GM13976 (cell line): ENCODE measurements around the gene TMEM175.

ENCODE experiments used
- DNase-seq: peaks from one replicate; pipeline ENCODE4 v3.0.0; 2012; ENCODE audit warnings: low spot score
- in situ Hi-C: fragments of 300-500 bp; cut with MboI; formaldehyde crosslinking; loops from one replicate; pipeline ENCODE4 v1.12.0; 2022; ENCODE audit warnings: low sequenced_read_pairs, mixed read lengths, inconsistent platforms; ENCODE audit not compliant: unreplicated experiment
- TF ChIP-seq, protein P1 (sequence below): IDR thresholded peaks from 2 replicates; pipeline ENCODE4 v1.5.1; 2012; ENCODE audit warnings: borderline replicate concordance, mild to moderate bottlenecking; ENCODE audit not compliant: insufficient read depth; ENCODE audit errors: extremely low read depth, missing control alignments, control extremely low read depth

The TMEM175 gene

DNA sequence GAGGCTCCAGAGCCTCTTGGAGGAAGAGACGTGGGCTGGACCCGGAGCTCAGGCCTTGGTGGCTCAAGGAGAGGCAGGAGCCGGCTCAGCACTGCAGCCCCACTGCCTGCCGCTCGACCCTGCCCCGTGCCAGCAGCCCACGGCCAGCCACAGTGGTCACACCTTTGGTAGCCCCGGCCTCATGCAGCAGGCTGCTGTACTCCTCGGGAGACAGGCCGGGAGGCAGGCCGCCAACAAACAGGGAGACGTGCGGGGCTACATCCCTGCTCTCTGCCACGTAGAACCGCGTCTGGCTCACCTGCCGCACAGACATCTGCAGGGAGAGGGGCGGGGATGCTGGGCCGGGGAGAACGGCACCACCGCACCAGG is 33.5 kb downstream of the TMEM175 start:
- TF ChIP-seq, protein P1, sequence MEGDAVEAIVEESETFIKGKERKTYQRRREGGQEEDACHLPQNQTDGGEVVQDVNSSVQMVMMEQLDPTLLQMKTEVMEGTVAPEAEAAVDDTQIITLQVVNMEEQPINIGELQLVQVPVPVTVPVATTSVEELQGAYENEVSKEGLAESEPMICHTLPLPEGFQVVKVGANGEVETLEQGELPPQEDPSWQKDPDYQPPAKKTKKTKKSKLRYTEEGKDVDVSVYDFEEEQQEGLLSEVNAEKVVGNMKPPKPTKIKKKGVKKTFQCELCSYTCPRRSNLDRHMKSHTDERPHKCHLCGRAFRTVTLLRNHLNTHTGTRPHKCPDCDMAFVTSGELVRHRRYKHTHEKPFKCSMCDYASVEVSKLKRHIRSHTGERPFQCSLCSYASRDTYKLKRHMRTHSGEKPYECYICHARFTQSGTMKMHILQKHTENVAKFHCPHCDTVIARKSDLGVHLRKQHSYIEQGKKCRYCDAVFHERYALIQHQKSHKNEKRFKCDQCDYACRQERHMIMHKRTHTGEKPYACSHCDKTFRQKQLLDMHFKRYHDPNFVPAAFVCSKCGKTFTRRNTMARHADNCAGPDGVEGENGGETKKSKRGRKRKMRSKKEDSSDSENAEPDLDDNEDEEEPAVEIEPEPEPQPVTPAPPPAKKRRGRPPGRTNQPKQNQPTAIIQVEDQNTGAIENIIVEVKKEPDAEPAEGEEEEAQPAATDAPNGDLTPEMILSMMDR: no peak
- no peak for DNase-seq
- in situ Hi-C loops: no loop called here

DNA sequence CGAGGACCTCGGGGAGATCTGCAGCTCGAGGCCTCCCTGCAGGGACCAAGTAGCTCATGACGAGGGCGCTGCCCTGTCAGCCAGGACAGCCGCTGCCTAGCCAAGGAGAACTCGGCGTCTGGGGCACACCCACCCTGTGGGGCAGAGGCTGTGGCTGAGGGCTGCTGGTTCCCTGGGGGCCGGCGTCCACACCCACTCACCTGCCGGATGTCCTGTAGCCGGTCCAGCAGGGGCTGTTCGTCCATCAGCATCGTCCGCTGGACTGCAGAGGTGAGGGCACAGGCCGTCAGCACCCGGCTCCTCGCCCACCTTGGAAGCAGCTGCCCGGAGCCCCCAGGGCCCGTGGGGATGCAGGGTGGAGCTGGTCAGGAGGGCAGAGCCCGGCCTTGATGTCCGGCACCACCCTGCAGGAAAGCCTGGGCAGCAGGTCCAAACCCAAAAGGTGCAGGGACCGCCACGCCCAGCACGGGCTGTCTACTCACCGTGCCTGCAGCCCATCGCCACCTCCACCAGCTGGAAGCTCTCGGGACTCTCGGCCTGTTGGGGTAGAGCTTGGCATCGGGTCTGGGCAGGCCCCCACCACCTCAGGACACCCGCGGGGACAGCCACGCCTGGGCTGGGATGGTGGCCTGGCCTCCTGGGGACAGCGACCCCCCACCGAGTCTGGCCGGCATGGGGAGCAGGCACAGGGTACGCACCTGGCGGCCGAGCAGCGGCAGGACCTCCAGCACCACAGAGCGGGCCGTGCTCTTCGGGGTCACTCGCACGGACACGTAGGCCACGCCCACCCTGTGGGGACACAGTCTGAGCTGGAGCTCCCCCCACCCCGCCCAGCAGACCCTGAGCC is 34.2 kb downstream of the TMEM175 start:
- TF ChIP-seq, protein P1: no peak
- DNase-seq: no peak
- in situ Hi-C loops: no loop called here

DNA sequence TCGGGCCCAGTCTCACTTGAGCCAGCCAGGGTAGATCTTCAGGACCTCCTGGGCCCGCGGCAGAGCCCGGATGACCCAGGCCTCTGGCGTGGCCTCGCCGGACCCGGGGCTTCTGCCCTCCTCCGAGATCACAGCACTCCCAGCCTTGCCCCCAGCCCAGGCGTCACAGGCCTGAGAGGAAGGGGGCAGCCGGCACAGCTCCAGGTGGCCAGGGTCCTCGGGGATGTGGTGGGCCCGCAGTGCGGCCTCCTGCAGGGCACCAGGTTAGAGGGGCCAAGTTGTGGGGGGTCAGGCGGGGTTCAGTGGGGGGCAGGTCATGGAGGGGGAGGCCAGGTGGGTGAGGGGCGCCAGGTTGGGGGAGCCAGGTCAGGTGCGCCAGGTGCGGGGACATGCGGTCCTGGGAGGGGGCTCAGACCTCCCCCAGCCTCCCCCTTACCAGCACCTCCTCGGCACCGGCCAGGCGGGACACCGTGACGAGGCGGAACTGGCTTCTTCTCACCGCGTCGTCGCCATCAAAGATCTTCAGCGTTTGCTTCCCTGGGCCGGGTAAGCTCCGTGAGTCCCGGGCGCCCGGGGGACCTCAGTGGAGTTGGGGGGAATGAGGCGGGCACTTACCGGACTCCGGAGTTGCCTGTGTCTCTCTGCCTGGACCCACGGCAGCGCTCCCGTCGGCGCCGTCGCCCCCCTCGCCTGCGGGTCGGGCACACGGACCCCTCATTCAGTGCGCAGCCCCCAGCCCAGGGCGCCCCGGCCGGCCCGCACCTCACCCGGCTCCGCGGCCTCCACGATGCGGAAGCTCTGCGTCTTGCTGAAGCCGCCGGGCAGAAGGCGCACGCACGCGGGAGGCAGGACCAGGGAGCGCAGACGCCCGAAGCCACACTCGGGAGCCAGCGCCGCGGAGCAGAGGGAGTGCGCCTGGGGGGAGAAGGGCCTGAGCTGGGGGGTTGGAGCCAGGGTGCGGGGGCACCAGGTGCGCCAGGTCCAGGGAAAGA is 35.1 kb downstream of the TMEM175 start:
- in situ Hi-C loops: no loop called here
- TF ChIP-seq, protein P1: no peak
- DNase-seq: no peak

DNA sequence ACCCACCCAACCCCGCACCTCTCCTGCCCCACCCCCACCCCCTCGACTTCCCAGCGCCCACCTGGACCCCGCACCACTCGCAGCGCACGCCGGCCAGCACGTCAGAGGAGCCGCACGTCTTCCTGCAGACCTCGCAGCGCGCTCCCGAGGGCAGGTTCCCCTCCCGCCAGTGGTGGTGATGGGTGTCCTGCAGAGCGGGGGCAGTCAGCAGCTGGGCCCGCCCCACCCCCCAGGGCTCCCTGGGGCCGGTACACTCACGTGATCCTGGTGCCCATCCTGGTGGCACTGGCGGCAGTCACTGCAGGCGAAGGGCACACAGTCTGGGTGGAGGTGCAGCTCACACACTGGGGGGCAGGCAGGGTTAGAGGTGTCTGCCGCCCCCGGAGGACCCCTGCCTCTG is 36.0 kb downstream of the TMEM175 start:
- in situ Hi-C loops: no loop called here
- DNase-seq: no peak
- TF ChIP-seq, protein P1: no peak

DNA sequence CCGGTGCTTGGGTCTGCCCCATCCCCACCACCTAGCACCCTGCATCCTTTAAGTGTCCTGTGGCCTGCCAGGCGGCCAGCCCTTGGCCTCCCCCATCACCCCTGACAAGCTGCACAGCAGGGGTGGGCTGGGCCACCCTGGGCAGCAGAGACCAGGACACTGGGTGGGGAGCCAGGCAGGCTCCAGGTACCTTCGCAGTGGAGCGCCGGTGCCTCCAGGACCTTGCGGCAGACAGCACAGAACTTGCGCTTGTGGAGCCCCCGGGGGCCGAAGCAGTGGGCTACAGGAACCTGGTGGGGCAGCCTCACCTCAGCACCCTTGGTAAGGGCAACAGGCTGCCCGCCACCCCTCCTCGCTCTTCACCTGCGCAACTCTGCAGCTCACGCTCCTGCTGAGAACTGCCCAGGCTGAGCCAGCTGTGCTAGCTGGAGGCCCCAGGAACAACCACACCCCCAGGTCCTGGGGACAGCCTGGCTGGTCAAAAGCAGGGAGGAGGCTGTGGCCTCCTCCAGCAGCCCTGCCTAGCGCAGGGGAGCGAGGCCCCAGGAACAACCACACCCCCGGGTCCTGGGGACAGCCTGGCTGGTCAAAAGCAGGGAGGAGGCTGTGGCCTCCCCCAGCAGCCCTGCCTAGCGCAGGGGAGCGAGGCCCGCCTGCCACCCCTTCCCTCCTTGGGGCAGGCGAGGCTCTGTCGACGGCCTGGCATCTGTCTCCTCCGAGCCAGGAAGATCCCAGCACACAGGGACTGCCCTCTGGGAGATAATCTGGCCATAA is 36.5 kb downstream of the TMEM175 start:
- no peak for DNase-seq
- TF ChIP-seq, protein P1: no peak
- in situ Hi-C loops: no loop called here

DNA sequence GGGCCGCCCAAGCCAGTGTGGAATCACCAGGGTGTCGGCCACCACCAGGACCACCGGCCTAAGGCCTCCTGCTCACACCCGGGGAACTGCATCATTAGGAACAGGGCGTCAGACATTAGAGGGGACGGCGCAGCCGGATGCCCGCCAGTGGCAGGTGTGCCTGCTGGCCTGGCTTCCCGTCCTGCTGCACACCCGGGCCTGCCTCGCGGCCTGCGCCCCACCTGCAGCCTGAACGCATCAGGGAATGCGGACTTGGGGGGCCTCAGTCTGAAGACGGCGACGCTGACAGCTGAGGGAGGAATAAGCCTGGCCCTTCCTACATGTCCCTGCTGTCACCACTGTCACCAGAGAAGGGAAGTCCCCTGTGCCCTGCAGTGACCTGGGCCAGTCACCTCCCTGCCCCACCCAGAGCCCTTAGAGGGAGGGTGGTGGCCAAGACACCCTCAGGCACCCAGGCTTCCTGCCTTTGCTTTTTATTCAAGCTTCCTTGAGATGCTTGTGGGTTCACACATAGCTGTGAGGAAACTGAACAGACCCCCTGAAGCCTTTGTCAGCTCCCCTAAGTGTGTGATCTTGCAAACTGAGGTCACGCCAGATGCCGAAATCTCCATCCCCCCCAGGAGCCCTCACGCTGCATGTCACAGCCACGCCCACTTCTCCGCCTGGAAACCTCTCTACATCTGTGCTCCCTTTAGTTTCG is 37.9 kb downstream of the TMEM175 start:
- no peak for DNase-seq
- TF ChIP-seq, protein P1: no peak
- in situ Hi-C loops: no loop called here
